PC-3 (cell line): Measurements from ENCODE around the gene GJB5. TPM values are rescaled to one million over a fixed set of nuclear protein-coding genes. Genes with fewer than 3 reads are reported as not detected.

Experiments
- ATAC-seq: fragments of 200-7000 bp; cut with Tn5 transposase; 2 replicates; pipeline ENCODE4 v1.9.1; 2020; ENCODE audit warnings: mild to moderate bottlenecking, moderate library complexity
- BruUV-seq: library from RNA; stranded (reverse); fragments of 400-500 nt; replicated peaks from 2 replicates; lab custom pipeline; 2021; lab: Mats Ljungman, UMichigan
- CTCF ChIA-PET: fragments of 300-600 bp; sonication (Branson Sonifier 250); formaldehyde crosslinking; loops from one replicate; lab custom pipeline; 2022; ENCODE audit warnings: antibody characterized with exemption; lab: Charles Lee
- POLR2A ChIA-PET: fragments of 300-600 bp; sonication (Branson Sonifier 250); formaldehyde crosslinking; loops from one replicate; lab custom pipeline; 2022; ENCODE audit warnings: antibody characterized with exemption; ENCODE audit not compliant: unreplicated experiment; lab: Charles Lee
- DNase-seq: peaks from one replicate; pipeline ENCODE4 v3.0.0-alpha.2; 2015
- H2AFZ ChIP-seq: fragments of 300-600 bp; sonication (generic); 2 replicates; pipeline ENCODE4 v1.6.0; 2016; ENCODE audit warnings: antibody characterized with exemption, low read length
- H3F3A ChIP-seq: fragments of 300-600 bp; sonication (generic); one replicate; pipeline ENCODE4 v1.6.0; 2017; ENCODE audit warnings: antibody characterized with exemption, low read length, control low read depth, mild to moderate bottlenecking; ENCODE audit not compliant: unreplicated experiment
- H3K27ac ChIP-seq: fragments of 300-600 bp; sonication (generic); 2 replicates; pipeline ENCODE4 v1.5.1; 2016; ENCODE audit warnings: mild to moderate bottlenecking, low read length
- H3K27me3 ChIP-seq: fragments of 300-600 bp; sonication (generic); 2 replicates; pipeline ENCODE4 v1.6.1; 2016; ENCODE audit warnings: low read length, mixed read lengths
- H3K36me3 ChIP-seq: fragments of 300-600 bp; sonication (generic); 2 replicates; pipeline ENCODE4 v1.6.1; 2016; ENCODE audit warnings: low read depth, mixed run types, low read length, mixed read lengths
- H3K4me1 ChIP-seq: fragments of 300-600 bp; sonication (generic); 2 replicates; pipeline ENCODE4 v1.5.1; 2016; ENCODE audit warnings: low read length; ENCODE audit not compliant: insufficient read depth
- H3K4me2 ChIP-seq: fragments of 300-600 bp; sonication (generic); 2 replicates; pipeline ENCODE4 v1.6.0; 2016; ENCODE audit warnings: low read length
- H3K4me3 ChIP-seq: fragments of 300-600 bp; sonication (generic); 2 replicates; pipeline ENCODE4 v1.5.1; 2016; ENCODE audit warnings: mild to moderate bottlenecking, low read length, mixed read lengths
- H3K79me2 ChIP-seq: fragments of 300-600 bp; sonication (generic); 2 replicates; pipeline ENCODE4 v1.6.1; 2017; ENCODE audit warnings: low read length, mixed read lengths
- H3K9ac ChIP-seq: fragments of 300-600 bp; sonication (generic); 2 replicates; pipeline ENCODE4 v1.6.0; 2016; ENCODE audit warnings: mild to moderate bottlenecking, low read length
- H3K9me2 ChIP-seq: fragments of 300-600 bp; sonication (generic); replicated peaks from 2 replicates; pipeline ENCODE4 v1.6.1; 2016; ENCODE audit warnings: mixed run types, low read length, mixed read lengths
- H3K9me3 ChIP-seq: fragments of 300-600 bp; sonication (generic); 2 replicates; pipeline ENCODE4 v1.6.1; 2016; ENCODE audit warnings: low read length, mixed read lengths
- H4K20me1 ChIP-seq: fragments of 300-600 bp; sonication (generic); 2 replicates; pipeline ENCODE4 v1.6.1; 2016; ENCODE audit warnings: low read length, mixed read lengths
- EZH2 ChIP-seq: fragments of 300-600 bp; sonication (generic); IDR thresholded peaks from one replicate; pipeline ENCODE4 v1.6.1; 2017; ENCODE audit warnings: antibody characterized with exemption, mild to moderate bottlenecking, low read length; ENCODE audit not compliant: unreplicated experiment
- EZH2phosphoT487 ChIP-seq: fragments of 300-600 bp; sonication (generic); IDR thresholded peaks from 2 replicates; pipeline ENCODE4 v1.6.1; 2018; ENCODE audit warnings: mild to moderate bottlenecking, antibody characterized with exemption, low read length, borderline replicate concordance
- intact Hi-C: fragments of 100-400 bp; cut with micrococcal nuclease; formaldehyde crosslinking; loops from 2 replicates; pipeline ENCODE4 v1.9.0; 2023
- total RNA-seq: library from RNA; depleted of rRNA; stranded (reverse); fragments of >200 nt; gene quantifications from 2 replicates; pipeline ENCODE4 v1.2.3, GENCODE V29; 2014
- TF ChIP-seq, protein P1 (sequence below): fragments of 300-600 bp; sonication (generic); conservative IDR thresholded peaks from 2 replicates; pipeline ENCODE4 v1.5.1; 2017; ENCODE audit warnings: antibody characterized with exemption, low read depth, mild to moderate bottlenecking, low read length

The GJB5 gene
- total RNA-seq, 1 experiment from 2014 or later, result 7.2 TPM

- Histone ChIP-seq H4K20me1 (no peaks in the 10 kb centered on the region), H3K4me2 (no peak overlapping the region), H3K4me1 (no peaks in the 10 kb centered on the region), H3K4me3 (no peak overlapping the region), H3K9me2 (no peaks in the 10 kb centered on the region), H3K9me3 (no peaks in the 10 kb centered on the region), H3K9ac (no peak overlapping the region), H3K79me2 (no peaks in the 10 kb centered on the region), H3K36me3 (no peaks in the 10 kb centered on the region), H2AFZ (no peak overlapping the region), H3K27me3 (peaks cover 28% of the 10 kb centered on the region), H3F3A (no peaks in the 10 kb centered on the region), H3K27ac (no peak overlapping the region)
- no TSS peak for BruUV-seq
- DNase-seq (no peak), ATAC-seq (no peak)
- ChIA-PET POLR2A (no interaction called here), CTCF (no interaction called here)
- no peak for TF ChIP-seq EZH2phosphoT487
- no peak for TF ChIP-seq EZH2
- TF ChIP-seq, protein P1, sequence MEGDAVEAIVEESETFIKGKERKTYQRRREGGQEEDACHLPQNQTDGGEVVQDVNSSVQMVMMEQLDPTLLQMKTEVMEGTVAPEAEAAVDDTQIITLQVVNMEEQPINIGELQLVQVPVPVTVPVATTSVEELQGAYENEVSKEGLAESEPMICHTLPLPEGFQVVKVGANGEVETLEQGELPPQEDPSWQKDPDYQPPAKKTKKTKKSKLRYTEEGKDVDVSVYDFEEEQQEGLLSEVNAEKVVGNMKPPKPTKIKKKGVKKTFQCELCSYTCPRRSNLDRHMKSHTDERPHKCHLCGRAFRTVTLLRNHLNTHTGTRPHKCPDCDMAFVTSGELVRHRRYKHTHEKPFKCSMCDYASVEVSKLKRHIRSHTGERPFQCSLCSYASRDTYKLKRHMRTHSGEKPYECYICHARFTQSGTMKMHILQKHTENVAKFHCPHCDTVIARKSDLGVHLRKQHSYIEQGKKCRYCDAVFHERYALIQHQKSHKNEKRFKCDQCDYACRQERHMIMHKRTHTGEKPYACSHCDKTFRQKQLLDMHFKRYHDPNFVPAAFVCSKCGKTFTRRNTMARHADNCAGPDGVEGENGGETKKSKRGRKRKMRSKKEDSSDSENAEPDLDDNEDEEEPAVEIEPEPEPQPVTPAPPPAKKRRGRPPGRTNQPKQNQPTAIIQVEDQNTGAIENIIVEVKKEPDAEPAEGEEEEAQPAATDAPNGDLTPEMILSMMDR, result no peak
- intact Hi-C loops, result no loop called here
Measured at GRCh38 chr1:34714386-34714785, 40.5 kb upstream of the GJB5 start.

GRCh38 chr1:34715139-34715538 is 39.7 kb upstream of the GJB5 start:
- Histone ChIP-seq H3K4me2 (no peak overlapping the region), H3K79me2 (no peaks in the 10 kb centered on the region), H3K9me3 (no peaks in the 10 kb centered on the region), H4K20me1 (no peaks in the 10 kb centered on the region), H3K9me2 (no peaks in the 10 kb centered on the region), H3K4me1 (no peaks in the 10 kb centered on the region), H3K9ac (no peak overlapping the region), H3F3A (no peaks in the 10 kb centered on the region), H3K4me3 (no peak overlapping the region), H3K36me3 (no peaks in the 10 kb centered on the region), H3K27me3 (peaks cover 35% of the 10 kb centered on the region), H2AFZ (no peak overlapping the region), H3K27ac (no peak overlapping the region)
- intact Hi-C loops, result no loop called here
- DNase-seq (no peak), ATAC-seq (no peak)
- no TSS peak for BruUV-seq
- CTCF ChIA-PET, result no interaction called here
- POLR2A ChIA-PET, result no interaction called here
- TF ChIP-seq EZH2phosphoT487 (no peak), EZH2 (no peak)
- TF ChIP-seq, protein P1, result no peak

DNA sequence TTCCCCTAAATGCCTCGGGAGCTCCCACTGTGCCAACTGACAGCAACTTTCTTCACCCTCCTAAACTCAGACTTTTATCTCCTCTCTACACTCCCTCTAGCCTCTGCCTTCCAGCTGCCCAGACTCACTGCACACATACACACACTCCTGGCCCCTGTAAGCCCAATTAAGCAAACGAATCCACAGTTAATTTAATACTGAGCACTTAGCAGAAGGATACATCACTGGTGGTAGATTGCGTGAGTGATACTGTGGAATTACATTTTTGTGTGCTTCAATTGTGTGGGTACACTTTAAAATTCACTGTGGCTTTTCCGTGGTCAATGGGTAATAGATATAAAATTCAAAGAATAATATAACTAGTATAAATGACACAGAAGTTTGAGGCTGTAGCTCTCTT is 33.6 kb upstream of the GJB5 start:
- Histone ChIP-seq H3K9ac (no peak overlapping the region), H3K4me3 (no peak overlapping the region), H3K9me3 (no peaks in the 10 kb centered on the region), H4K20me1 (no peaks in the 10 kb centered on the region), H3K4me2 (no peak overlapping the region), H3K4me1 (no peaks in the 10 kb centered on the region), H3K27ac (no peak overlapping the region), H3K36me3 (no peaks in the 10 kb centered on the region), H3K9me2 (no peaks in the 10 kb centered on the region), H3F3A (no peaks in the 10 kb centered on the region), H3K79me2 (no peaks in the 10 kb centered on the region), H3K27me3 (peaks cover 69% of the 10 kb centered on the region), H2AFZ (no peak overlapping the region)
- DNase-seq (no peak), ATAC-seq (no peak)
- intact Hi-C loops, result no loop called here
- TF ChIP-seq, protein P1, result no peak
- TF ChIP-seq EZH2, result no peak
- no peak for TF ChIP-seq EZH2phosphoT487
- CTCF ChIA-PET, result no interaction called here
- BruUV-seq, result no TSS peak
- POLR2A ChIA-PET, result no interaction called here
